HG03045 (cell line): ENCODE measurements around the gene RAG1.

Experiments used
- ATAC-seq: cut with Tn5 transposase; IDR thresholded peaks from one replicate; pipeline ENCODE4 v1.9.1; 2021; ENCODE audit warnings: mild to moderate bottlenecking, moderate library complexity; ENCODE audit not compliant: unreplicated experiment

Gene RAG1

DNA sequence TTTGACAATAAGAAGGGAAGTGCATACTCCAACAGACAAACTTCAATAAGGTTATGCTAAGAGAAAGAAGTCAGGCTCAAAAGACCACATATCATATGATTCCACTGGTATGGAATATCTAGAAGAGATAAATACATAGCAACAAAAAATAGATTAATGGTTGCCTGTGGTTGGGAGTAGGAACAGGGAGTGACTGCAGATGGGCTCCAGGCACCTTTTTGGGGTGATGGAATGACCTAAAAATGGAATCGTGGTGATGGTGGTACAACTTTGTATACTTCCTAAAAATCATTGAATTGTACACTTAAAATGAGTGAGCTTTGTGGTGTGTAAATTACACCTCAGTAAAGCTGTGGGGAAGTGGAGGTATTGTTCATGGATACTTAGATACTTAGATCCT is 59.2 kb downstream of the RAG1 start:
- no peak for ATAC-seq

DNA sequence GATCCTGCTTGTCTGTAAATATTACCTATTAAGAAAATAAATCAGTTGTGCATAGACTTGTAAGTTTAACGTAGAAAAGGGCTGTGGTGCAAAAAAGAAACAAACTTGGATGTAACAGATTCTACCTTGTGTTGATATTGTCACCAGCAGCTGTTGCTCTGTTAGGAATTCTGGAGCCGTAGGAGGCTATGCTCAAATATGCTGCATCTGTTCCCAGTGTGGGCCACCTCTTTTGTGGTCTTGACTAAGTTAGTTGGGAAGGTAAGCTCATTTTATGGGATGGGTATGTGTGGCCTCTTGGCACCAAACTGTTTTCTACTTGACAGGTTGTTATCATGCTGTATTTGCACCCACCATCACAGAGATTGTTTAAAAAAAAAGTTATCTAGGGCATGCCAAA is 59.7 kb downstream of the RAG1 start:
- no peak for ATAC-seq

DNA sequence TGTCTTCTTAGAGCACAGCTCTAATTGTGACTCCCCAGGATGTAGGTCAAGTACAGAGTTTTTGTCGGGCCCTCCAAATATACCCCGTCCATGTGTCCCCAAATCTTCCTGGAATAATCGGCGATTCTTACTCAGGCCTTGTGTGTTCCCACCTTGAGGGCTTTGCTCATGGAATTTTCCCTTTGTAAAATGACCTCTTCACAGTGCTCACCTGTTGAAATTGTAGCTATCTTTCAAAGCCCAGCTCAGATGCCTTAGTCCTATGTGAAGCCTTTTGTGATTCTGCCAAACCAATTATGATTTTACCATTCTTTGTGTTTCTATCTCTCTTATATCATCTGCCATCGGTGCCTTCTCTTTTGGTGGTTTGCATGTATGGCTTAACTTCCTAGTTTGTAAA is 60.3 kb downstream of the RAG1 start:
- no peak for ATAC-seq

DNA sequence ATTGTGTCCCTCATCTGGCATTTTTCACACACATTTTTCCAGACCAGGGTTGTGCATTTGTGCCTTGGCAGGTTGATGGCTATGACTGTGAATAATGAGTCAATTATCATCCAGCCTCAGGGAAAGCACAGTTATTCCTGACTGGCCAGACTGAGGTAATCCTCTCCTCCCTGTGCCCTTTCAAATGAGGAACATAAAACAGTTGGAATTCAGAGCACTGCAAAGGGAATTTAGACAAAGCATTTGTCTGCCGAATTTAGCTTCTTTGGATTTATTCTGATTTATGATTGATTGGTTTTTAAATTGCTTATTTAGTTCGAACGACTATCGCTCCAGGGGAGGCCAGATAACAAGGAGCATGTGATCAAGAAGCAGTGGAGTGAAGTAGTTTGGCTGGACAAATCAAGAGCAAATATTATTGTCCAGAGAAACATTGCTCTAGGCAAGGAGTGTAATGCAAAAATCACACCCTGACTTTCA is 61.0 kb downstream of the RAG1 start:
- no peak for ATAC-seq
